Epidermal melanocyte (primary cell): ENCODE results near the gene FUNDC2.

ENCODE experiments used
- DNase-seq: peaks from one replicate; pipeline ENCODE4 v3.0.0; 2011; ENCODE audit warnings: low spot score; ENCODE audit not compliant: insufficient read length

FUNDC2 gene

GRCh38 chrX:155023907-155024833 lies 2.5 kb upstream of the FUNDC2 start:
- DNase-seq, result no peak

- no peak for DNase-seq
These were observed 271 bp upstream of the FUNDC2 start for GRCh38 chrX:155026420-155026726.

- no peak for DNase-seq
These were observed 944 bp downstream of the FUNDC2 start for GRCh38 chrX:155027509-155028066.

GRCh38 chrX:155028129-155028528 lies 1.5 kb downstream of the FUNDC2 start:
- no peak for DNase-seq

GRCh38 chrX:155028877-155029291 lies 2.2 kb downstream of the FUNDC2 start:
- no peak for DNase-seq

- DNase-seq, result no peak
These were observed 5.0 kb downstream of the FUNDC2 start for GRCh38 chrX:155031657-155032056.

- DNase-seq, result no peak
These were observed 9.0 kb downstream of the FUNDC2 start for GRCh38 chrX:155035688-155036087.

GRCh38 chrX:155046129-155046810 lies 19.6 kb downstream of the FUNDC2 start:
- DNase-seq, result no peak

GRCh38 chrX:155046811-155047528 lies 20.3 kb downstream of the FUNDC2 start:
- DNase-seq, result no peak

GRCh38 chrX:155048977-155049619 lies 22.5 kb downstream of the FUNDC2 start:
- no peak for DNase-seq

GRCh38 chrX:155052738-155053498 lies 26.3 kb downstream of the FUNDC2 start:
- no peak for DNase-seq

GRCh38 chrX:155053656-155054055 lies 27.0 kb downstream of the FUNDC2 start:
- no peak for DNase-seq

- DNase-seq, result no peak
These were observed 27.6 kb downstream of the FUNDC2 start for GRCh38 chrX:155054255-155054654.

GRCh38 chrX:155055494-155055893 lies 28.9 kb downstream of the FUNDC2 start:
- DNase-seq, result no peak

GRCh38 chrX:155056471-155056870 lies 29.8 kb downstream of the FUNDC2 start:
- DNase-seq, result no peak

GRCh38 chrX:155056877-155057792 lies 30.5 kb downstream of the FUNDC2 start:
- peak; percentile 30 for DNase-seq

- no peak for DNase-seq
These were observed 35.1 kb downstream of the FUNDC2 start for GRCh38 chrX:155061760-155062159.

- DNase-seq, result no peak
These were observed 38.5 kb downstream of the FUNDC2 start for GRCh38 chrX:155065035-155065734.

GRCh38 chrX:155068165-155068564 lies 41.5 kb downstream of the FUNDC2 start:
- DNase-seq, result no peak
